Ramos (cell line): ENCODE measurements around the gene ZNF280B.
"Not testable (repeated sequence)": the region's sequence is repeated elsewhere in the genome, so short reads cannot be mapped to it uniquely, and the experiment has no call there.

Experiments
- in situ Hi-C: fragments of 300-500 bp; cut with MboI; formaldehyde crosslinking; loops from one replicate; pipeline ENCODE4 v1.14.3; 2022; ENCODE audit warnings: low sequenced_read_pairs; ENCODE audit not compliant: unreplicated experiment

The ZNF280B gene

DNA sequence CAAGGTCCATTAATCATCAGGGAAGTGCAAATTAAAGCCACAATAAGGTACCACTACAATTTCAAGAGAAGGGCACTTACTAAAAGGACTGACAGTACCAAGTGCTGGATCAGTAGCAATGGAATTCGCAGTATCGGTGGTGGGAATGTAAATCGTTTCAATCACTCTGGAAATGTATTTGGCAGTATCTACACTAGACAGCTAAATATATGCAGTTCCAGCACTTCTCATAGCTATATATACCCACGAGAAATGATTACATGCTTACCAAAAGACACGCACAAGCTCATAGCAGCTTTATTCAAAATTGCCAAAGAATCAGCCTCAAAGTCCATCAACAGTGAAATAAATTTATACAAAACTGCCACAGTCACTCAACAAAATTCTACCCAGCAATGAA lies 4.4 kb upstream of the ZNF280B start:
- in situ Hi-C loops, result no loop called here

DNA sequence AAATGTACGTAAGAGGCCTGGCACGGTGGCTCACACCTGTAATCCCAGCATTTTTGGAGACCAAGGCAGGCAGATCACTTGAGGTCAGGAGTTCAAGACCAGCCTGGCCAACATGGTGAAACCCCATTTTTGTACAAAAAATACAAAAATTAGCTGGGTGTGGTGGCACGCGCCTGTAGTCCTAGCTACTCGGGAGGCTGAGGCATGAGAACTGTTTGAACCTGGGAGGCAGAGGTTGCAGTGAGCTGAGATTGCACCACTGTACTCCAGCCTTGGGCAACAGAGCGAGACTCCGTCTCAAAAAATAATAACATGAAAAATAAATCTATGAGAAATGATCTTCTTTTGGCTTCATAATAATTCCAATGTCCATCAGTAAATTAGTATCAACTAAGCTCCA lies 2.3 kb upstream of the ZNF280B start:
- in situ Hi-C loops, result not testable (repeated sequence)

DNA sequence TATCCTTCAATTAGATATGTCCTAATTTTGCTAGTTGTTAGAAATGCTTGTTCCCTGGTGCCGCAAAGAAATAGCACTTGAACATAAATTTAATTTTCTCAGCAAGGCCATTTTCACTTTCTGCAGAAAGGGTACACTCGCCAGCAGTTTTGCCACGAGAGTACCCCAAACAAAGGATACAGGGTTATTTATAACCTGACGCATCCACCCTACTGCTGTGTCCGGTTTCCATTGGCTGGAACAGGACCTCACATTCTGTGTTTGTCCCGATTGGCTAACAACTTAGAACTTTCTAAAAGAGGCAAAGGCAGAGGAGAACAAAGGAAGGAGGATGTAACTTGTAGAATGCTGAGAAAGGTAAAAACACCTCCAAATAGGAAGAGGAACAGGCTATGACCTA lies 1.4 kb upstream of the ZNF280B start:
- in situ Hi-C loops, result not testable (repeated sequence)

DNA sequence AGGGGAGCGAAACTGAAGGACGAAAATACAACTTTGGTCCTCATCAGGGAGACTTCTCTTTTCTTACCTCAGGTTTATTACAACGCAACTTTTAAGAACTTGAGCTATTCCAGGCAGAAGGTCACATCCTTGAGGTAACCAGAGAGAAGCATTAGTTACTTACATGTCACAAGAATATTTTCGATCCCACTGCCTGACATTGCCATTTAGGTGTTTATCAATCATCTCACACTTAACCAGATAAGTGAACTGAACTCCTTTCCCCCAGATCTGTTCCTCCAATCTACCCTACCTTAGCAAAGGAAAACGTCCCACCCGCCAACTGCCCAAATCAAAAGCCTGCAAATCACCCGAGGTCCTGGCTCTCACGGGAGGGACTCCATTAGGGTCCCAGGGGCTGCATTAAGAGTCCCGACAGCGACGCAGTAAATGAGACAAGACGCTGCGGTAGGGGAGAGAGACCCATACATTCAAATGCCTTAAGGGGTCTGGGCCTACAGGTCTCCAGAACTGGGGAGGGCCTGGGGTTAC lies 734 bp downstream of the ZNF280B start:
- in situ Hi-C loops, result no loop called here

DNA sequence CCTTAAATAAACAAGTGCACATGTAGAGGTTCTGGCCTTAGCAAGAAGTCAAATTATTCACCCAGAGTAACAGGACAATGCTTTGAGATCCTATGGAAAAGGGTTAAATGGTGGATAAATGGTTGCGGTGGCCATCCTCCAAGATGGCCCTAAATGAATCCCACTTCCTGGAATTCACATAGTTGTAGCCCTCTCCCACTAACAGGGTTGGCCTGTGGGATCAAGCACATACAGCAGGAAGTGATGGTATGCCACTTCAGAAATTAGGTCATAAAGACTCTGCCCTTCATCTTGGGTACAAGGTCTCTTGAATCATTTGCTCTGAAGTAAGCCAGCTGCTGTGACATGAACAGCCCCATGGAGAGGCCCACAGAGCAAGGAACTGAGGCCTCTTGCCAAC lies 1.8 kb downstream of the ZNF280B start:
- in situ Hi-C loops, result no loop called here

DNA sequence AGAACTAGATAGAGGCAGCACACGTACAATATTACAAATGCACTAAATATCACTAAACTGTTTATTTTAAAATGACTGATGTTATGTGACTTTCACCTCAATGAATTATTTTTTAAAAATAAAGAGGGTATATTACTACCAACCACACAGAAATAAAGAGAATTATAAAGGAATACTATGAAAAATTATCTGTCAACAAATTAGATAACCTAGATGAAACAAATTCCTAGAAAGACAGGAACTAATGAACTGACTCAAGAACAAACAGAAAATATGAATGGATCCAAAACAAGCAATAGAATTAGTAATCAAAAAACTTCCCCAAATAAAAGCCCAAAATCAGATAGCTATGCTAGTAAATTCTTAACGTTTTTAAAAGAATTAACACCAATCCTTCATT lies 10.3 kb downstream of the ZNF280B start:
- in situ Hi-C loops, result no loop called here

DNA sequence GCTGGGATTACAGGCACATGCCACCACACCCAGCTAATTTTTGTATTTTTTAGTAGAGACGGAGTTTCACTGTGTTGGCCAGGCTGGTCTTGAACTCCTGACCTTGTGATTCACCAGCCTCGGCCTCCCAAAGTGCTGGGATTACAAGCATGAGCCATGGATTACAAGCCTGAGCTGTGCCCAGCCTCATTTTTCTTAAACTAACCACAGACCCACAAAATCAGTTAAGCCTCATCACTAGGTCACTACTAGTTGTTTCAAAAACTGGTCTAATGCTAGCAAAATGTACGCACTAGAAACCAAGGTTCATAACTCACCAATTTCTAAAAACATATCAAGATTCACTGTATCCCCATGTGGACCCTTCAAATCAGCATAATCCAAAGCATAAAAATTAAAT lies 17.0 kb downstream of the ZNF280B start:
- in situ Hi-C loops, result not testable (repeated sequence)

DNA sequence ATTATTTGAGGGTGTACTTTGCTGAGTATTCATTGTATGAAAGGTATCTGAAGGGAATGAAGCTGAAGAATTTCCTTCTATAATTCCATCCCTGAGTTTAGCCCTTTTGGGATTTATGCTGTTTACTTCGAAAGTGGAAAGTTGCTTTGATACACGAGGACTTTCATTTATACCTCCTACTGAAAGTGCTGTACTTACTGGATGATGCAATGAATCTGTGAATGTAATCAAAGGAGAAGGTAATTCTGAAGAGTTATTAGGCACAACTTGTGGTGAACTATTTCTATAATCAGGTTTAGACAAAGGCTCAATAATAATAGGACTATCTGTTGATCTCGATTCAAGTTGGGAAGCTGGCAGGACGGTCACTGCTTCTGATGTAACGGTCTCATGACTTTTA lies 19.8 kb downstream of the ZNF280B start:
- in situ Hi-C loops, result no loop called here

DNA sequence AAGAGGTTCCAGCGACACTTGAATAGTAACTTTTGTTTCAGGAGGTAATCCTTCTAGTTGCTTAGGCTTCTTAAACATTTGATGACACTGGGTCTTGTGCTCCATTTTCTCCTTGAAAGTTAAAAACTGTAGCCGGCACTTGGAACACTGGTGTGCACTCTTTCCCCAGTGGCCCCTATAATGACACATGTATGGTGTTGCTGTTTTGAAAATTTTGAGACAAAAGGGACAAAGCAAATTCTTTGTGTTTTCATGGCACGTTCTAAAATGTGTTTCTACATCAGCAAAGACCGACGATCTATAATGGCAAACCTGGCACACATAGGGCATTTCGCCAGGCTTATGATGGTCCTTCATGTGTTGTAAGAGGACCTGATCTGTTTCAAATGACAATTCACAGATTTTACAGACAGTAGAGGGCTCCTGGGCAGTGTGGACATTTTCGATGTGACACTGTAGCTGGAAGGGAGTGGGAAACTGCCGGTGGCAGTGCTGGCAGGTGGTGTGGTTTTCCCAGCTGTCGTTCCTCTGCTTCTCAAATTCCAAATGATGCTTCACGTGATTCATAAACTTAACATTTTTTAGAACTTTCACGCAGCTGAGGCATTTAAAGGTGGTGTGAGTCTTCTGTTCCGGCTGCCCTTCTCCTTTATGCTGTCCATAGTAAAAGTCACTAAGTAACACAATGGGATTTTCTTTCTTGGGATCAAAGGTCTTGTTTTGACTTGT lies 20.5 kb downstream of the ZNF280B start:
- in situ Hi-C loops, result no loop called here

DNA sequence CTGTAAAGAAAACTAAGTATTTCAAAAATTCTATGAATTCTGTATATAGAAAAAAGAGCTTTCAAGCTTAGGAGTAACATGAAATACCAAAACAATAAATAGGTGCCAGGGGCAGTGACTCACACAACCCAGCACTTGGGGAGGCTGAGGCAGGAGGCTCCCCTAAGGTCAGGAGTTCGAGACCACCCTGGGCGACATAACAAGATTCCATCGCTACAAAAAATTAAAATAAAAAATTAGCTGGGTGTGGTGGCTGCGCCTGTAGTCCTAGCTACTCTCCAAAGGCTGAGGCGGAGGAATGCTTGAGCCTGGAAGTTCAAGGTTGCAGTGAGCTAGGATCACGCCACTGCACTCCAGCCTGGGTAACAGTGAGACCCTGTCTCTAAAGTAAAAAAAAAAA lies 21.5 kb downstream of the ZNF280B start:
- in situ Hi-C loops, result no loop called here

DNA sequence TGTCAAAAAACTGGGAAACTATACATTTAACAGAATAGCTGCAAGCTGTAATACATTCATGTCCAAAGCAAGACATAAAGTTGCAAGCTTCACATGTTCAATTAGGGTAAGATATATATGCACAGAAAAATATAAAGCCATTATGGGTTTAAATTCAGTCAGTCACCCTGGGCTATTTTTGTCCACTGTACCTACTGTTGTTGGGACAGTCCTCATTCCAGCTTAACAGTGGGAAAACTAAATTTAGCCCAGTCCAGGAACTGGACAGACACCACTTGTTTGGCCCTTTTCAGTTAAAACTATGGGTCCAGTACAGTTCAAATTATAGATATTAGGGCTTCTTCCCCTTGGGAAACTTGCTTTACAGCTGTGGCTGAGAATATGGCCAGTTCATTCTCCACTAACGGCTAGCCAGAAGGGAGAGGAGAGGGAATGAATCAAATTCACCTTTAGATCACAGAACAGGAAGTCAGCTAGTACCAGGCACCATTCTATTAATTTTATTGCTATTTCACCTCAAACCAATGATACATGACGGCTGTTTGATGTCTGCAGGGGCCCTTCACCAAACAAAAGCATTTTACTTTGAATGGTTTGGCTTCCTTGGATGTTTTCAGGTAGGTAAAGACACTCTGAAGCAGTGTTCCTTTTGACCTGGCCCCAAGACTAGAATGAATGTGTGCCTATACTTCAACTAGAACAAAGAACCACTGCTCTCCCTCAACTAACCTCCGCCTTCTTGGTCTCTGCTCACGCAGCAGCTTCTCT lies 22.2 kb downstream of the ZNF280B start:
- in situ Hi-C loops, result no loop called here

DNA sequence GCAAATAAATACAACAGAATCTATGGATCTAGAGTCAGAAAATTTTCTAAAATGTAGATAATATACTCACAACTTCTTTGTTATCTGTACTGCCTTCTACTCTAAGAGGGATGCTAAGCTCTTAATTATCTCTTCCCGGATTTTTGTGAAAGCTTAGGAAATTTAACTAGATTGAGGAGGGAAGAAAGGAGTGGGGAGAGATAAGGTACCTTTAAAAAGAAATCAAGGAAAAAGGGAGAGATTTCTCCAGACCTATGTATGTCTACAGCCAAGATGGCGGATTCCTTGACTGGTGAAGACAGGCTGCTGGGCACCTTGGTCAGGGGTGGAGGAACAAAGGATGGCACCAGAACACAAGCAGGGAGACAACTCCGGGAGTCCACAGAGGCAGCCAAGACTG lies 23.0 kb downstream of the ZNF280B start:
- in situ Hi-C loops, result no loop called here

DNA sequence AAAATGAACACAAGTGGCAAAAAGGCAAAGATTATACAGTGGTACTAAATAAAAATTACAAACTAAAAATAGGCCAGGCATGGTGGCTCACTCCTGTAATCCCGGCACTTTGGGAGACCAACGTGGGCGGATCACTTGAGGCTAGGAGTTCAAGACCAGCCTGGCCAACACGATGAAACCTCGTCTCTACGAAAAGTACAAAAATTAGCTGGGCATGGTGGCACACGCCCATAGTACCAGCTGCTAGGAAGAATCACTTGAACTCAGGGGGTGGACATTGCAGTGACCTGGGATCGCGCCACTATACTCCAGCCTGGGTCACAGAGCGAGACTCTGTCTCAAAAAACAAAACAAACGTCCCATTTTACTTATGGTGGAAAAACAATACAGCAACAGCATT lies 24.5 kb downstream of the ZNF280B start:
- in situ Hi-C loops, result no loop called here

DNA sequence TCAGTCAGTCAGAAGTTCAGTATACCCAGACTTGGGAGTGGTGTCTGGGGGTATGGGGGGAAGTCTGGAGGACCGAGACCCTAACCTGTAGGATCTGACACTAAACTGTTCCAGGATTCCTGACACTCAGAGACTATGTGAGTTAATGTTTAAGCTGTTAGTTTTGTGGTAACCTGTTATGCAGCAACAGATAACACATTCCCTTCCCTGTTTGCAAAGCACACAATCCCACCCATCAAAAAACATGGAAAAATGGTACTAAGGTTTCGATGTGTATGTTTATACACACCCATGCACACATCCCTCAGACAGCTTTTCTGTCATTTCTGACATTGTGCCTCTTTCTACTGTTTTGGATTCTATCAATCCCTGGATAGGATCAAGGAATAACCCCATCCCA lies 27.6 kb downstream of the ZNF280B start:
- in situ Hi-C loops, result no loop called here

DNA sequence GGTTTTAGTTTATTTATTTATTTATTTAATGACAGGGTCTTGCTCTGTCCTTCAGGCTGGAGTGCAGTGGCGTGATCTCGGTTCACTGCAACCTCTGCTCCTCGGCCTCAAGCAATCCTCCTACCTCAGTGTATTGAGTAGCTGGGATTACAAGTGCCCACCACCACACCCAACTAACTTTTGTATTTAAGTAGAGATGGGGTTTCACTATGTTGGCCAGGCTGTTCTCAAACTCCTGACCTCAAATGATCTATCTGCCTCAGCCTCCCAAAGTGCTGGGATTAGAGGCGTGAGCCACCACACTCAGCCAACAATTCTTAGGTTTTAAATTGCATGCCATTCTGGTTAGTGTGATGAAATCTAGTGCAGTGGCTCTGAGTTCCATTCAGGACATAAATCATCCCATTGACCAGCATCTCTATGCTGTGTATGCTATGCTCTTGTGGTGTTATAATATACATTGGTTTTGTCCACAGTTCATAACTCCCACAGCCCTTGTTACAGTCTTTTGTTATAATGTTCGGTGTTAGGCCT lies 28.5 kb downstream of the ZNF280B start:
- in situ Hi-C loops, result no loop called here

DNA sequence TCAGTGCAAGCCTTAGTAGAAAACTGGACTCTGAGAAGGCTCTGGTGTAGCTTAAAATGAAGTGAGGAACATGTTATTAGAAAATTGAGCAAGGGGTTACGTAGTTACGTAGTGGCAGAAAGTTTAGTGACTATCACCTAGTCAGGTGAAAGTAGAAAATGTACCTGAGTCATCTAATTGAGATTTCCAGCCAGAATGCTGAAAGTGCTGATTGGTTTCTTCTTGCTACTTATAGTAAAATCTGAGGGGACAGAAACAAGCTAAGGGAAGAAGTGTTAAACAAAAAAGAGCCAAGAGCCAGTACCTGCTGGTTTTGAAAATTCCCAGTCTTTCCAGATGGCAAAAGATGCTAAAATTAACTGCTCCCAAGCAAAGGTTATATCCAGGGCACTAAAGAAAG lies 29.4 kb downstream of the ZNF280B start:
- in situ Hi-C loops, result no loop called here

DNA sequence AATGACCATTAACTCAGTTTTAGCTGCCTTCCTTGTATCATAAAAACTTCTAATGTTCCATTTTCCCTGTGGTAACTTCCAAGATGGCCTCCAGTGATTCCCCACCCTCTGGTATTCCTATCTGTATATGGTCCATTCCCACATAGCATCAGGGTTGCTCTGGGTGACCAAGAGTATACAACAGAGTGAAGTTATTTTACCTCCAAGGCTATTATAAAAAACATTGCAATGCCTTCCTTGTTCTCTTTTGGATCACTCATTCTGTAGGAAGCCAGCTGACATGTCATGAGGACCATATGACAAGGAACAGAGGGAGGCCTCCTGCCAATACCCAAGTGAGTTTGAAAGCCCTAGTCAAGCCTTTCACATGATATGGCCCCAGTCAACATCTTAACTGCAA lies 30.1 kb downstream of the ZNF280B start:
- in situ Hi-C loops, result no loop called here

DNA sequence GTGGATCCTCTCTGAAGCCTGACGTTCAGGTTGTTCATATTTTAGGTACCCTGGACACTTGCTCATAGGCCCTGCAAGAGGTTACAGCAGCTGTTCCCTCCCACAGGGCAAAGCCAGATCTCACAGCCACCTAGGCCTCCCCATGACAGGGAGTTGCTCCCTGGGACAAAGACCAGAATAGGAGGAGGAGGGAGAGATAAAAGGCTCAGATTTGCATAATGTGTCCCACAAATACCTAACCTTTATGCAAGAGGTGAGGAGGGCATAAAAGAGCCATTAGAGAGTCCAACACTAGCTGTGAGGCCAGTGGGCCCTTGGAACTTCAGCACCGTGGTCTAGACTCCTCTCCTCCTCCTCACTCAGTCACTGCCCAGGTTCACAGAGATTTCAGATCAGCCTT lies 33.8 kb downstream of the ZNF280B start:
- in situ Hi-C loops, result no loop called here

DNA sequence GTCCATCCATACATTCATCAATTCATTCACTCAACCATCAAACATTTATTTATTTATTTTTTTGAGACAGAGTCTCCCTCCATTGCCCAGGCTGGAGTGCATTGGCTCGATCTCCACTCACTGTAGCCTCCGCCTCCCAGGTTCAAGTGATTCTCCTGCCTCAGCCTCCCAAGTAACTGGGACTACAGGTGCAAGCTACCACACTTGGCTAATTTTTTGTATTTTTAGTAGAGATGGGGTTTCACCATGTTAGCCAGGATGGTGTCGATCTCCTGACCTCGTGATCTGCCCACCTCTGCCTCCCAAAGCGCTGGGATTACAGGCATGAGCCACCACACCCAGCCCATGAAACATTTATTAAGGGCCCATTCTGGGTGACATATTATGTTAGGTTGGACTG lies 37.4 kb downstream of the ZNF280B start:
- in situ Hi-C loops, result not testable (repeated sequence)

DNA sequence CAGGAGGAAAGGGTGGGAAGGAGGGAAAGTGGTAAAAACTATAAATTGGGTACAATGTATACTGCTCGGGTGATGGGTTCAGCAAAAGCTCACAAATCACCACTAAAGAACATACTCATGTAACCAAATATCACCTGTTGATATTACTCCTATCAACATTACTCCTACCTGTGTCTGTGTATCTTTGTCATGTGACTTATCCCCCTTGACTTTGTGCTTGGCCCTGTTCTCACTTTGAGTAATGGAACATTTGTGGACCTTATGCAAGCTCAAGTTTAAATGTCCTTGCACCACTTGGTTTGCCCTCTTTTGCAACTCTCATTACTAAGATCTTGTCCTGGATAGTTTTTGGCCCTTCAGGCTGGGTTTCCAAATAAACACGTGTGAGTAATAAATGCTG lies 39.0 kb downstream of the ZNF280B start:
- in situ Hi-C loops, result loop anchor here (10.0 kb wide), 1 partner anchor 485 kb away; no protein-coding TSS in a partner anchor

DNA sequence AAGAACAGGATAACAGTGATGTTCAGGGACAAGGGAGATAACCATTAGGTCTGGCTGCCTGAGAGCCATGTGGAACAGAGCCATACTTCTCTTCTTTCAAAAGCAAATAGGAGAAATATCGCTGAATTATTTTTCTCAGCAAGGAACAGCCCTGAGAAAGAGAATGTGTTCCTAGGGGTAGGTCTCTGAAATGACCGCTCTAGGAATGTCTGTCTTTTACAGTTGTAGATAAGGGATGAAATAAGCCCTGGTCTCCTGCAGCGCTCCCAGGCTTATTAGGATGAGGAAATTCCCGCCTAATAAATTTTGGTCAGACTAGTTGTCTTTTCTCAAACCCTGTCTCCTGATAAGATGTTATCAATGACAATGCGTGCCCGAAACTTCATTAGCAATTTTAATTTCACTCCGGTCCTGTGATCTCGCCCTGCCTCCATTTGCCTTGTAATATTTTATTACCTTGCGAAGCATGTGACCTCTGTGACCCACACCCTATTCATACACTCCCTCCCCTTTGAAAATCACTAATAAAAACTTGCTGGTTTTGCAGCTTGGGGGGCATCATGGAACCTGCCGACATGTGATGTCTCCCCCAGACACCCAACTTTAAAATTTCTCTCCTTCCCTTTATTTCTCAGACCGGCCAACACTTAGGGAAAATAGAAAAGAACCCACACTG lies 39.6 kb downstream of the ZNF280B start:
- in situ Hi-C loops, result loop anchor here (10.0 kb wide), 1 partner anchor 486 kb away; no protein-coding TSS in a partner anchor
